Fibroblast of peridontal ligament (primary cell): Measurements from ENCODE around the gene USB1.

Experiments used
- DNase-seq: peaks from one replicate; pipeline ENCODE4 v3.0.0-alpha.2; 2010; ENCODE audit errors: extremely low read depth

The USB1 gene

DNA sequence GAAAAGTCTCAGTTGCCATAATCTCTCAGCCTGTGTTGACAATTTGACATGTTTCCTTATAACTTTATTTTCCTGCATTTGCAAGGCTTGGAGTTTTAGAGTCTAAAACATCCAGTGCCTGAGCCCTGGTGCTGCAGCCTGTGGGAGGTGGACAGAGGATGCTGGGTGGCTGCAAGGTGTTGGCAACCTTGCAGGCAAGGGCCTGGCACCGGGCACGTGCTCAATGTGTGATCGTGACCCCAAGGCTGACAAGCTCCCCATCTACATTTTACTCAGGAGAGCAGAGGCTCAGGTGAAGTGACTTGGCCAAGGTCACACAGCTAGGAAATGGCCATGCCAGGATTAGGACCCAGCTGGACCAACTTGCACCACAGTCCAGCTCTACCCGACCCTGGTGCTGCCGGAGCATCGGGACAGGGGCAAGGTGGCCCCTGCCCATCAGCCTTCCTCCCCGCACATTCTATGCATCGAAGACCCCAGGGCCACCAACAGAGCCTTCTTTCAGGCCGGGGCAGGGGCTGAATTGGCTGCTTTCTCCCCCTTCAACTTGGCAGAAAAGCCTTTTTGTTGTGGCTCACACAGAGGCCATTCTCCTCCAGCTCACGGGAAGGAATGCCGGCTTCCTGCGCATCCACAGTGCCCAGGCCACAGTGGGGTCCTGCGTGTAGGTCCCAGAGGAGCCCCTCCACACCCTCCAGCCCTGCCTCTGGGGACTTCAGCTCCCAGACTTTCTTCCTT lies 47.5 kb downstream of the USB1 start:
- DNase-seq, result no peak

DNA sequence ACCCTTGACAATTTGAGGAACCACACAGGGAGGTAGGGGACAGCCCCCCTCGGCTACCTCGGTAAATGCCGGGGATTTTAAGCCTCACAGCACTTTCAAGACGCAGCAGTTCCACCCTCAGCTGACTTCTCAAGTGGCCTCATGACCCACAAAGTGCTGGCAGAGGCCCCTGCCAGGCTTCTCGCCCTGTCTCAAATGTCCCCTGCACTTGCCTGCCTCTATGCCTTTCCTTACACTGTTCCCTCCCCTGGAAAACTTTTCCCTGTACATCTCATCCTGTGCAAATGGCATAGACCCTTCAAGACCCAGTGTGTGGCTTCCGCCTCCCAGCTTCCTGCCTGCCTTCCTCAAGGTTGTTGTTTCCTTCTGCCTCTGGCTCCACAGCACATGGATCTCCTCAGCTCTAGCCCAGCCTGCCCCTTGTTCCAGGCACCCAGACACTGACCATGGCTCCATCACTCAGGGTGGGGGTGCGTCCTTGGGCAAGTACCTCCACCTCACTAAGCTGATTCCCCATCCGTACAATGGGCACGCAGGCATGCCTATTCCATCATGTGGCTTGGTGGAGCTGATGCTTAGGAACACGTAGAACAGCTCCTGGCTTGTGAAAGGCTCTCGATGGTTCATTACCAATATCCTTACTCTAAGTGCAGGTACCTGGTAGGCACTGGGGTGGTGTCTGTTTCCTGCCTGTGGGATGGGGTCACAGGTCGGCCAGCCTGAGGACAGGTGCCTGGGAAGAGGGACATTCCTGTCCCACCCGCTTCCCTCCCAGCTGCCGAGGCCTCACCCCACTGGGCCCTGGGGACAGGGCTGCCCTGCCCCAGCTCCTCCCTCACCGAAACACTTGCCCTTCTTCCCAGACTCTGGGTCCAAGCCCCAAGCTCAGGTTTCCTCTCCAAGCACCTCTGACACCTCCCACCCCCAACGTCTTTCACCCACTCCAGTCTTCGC lies 48.3 kb downstream of the USB1 start:
- no peak for DNase-seq

DNA sequence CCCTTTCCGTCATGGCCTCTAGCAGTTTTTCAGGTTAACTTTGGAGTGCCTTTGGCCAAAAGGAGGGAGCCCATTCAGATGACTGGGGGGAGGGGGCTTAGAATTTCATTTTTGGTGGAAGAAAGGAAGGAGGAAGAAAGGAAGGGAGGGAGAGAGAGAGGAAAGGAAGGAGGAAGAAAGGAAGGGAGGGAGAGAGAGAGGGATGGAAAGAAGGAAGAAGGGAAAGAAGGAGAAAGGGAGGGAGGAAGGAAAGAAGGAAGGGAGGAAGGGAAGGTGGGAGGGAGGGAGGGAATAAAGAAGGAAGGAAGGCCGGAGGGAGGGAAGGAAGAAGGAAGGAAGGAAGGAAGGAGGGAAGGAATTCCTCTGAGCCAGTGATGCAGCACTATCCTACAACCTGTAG lies 50.1 kb downstream of the USB1 start:
- no peak for DNase-seq

DNA sequence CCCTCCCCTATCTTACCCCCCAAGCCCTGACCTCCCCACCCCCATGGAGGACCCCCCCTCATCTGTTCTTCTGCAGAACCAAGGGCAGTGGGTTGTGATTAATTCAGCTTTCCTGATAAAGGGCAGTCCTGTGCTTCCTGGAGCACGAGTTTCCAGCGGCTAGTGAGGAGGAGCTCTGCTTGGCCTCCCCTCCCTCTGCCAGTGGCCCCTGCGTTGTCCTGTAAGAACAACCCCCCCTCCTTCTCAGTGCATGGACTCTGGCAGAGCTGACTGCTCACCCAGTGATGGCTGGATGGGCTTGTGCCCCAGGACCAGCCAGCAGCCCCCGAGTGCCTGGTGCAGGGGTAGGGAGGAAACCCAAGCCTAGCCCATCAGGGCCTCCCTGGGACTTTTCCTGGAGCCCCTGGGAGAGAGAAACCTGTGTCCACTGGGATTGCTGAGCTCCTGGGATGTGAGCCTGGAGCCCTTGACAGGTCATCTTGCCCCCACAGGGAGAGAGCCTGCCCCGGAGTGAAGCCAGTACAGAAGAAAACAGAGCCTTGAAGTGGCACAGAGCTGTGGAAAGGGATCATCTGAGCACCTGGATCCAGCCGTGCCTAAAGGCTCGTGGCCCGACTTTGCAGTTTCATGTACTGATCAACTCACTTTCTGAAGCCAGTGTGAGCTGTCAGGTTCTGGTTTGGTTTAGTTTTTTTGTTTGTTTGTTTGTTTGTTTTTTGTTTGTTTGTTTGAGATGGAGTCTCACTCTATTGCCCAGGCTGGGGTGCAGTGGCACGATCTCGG lies 50.8 kb downstream of the USB1 start:
- DNase-seq, result no peak

DNA sequence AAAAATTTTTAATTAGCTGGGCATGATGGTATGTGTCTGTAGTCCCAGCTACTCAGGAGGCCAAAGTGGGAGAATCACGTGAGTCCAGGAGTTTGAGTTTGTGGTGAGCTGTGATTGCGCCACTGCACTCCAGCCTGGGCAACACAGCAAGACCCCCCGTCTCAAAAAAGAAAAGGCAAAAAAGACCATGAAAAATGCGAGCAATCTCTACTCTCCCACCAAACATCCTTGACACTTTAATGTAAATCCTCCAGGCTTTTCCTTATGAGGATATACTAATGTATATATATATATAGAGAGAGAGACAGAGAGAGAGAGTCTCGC lies 52.4 kb downstream of the USB1 start:
- no peak for DNase-seq

DNA sequence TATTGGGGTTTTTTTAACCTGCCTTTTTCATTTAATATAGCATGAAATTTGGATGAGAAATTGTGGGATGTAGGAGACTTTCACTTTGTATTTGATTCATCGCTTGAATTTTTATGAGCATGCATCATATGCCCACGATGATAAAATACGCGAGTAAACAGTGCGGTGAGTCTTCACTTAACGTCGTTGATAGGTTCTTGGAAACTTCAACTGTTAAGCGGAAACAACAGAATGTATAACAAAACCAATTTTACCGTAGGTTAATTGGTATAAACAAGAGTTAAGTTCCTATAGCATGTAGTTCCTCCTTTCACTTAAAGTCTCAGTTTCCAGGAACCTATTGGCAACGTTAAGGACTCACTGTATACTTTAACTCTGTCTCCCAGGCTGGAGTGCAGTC lies 53.1 kb downstream of the USB1 start:
- no peak for DNase-seq

DNA sequence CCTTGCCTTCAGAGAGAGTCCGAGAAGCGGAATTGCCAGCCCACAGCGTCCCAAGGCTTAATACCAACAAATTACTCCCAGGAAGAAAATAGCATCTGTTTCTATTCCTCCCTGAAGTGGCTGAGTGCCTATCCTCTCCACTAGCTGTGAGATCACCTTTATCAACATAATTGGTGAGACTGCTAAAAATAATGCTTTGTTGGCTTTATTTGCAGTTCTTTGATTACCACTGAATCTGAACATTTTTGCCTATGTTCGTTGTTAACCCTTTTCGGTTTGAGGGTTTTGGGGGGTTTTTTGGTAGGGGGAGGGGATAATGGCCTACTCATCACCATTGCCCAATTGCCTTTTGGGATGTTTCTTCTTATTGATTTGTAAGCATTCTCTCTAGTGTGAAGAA lies 55.4 kb downstream of the USB1 start:
- no peak for DNase-seq

DNA sequence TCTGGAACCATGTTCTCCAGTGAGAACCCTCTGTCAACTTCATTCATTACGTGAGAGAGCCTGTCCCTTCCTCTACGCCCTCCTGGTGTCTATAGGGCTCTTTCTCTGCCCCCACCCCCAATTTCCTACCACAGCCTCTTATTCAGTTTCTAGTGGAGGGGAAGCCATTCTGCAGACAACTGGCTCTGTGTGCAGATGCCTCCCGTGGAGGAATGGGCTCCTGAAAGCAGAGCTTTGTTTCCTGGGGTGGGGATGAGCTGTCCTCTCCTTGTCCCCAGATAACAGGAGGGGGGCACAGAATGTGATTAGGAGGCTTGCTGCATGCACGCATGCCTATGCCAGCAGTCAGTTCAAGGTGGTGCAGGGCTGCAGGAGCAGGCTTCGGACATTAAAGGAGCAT lies 55.9 kb downstream of the USB1 start:
- DNase-seq, result no peak

DNA sequence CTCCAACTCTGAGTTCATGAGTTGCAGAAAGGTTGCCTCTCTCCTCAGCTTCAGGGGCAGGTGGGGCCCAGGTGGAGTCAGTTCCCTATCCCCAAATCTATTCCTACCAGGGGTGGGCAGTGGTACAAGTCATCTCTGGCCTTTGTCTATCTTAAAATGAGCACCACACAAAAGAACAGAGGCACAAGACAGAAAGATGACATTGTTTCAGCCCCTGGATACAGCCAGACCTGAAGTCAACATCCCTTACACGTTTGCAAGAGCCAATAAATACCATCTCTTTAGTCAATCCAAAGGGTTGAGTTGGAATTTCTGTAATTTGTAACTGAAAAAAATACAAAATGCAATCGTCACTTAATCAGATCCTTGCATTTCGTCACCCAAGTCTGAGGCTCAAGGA lies 56.6 kb downstream of the USB1 start:
- DNase-seq, result no peak

DNA sequence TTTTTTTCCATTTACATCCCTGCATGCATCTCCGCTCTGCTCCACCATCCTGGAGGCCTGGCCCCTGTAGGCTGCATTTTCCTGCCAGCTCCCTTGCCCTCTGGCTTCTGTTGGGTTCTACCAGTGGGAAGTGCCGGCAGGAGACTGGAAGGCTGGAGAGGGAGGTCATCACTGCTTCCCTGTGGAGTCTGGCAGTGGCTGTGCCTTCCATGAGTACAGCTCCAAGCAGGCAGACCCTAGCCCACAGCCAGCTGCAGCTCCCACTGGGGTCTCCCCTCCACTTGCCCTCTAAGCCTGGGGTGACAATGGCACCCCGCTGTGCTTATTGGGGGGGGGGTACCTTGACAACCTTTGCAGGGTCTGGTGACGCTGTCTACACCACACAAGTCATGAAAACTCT lies 61.6 kb downstream of the USB1 start:
- DNase-seq, result no peak

DNA sequence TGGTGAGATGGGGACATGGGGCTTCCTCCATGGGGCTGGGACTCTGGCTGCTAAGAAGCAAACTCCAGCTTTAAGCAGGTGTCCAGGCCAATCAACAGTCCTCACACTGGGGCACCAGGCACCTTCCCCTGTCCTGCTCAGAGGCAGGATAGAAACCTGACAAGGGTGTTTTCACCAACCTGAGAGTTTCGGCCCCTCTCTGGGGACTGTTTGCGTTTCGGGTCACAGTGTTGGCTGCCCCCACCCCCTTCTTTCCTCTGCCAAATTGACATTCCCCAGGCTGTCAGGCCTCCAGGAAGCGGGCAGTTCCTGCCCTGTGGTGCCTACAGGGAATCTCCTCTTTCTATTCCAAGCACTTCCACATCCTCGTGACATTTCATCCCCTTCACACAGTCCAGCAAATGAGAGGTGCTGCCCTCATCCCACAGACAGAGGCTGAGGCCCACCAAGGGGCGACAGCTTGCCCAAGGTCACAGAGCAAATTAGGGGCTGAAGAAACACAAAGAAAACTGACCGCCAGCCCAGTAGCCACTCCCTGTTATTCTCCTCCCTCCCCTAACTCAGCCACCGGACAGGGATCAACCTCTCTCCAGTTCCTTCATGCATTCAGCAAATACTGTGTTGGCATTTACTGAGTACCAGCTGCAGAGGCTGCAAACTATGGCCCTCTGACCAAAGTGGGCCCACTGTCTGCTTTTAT lies 62.3 kb downstream of the USB1 start:
- DNase-seq, result no peak

DNA sequence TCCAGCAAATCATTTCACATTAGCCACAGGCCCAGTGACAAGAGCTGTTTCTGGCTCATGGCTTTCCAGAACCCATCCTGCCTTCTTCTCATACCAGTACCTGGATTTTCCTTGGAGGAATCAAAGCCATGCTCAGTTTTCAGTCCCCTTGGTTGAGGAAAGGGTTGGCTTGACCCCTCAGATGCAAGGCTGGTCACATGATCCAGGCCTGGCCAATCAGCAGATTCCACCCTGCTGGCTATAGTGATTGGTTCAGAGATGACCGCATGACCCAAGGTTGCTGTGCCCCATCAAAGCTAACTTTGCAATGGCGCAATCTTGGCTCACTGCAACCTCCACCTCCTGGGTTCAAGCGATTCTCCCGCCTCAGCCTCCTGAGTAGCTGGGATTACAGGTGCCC lies 69.4 kb downstream of the USB1 start:
- DNase-seq, result no peak
